Lung (tissue), 12 donors: ENCODE measurements around the gene ABHD5. TPM values are rescaled to one million over a fixed set of nuclear protein-coding genes. Genes with fewer than 3 reads are reported as not detected.

Source experiments
- ATAC-seq: fragments of 200-7000 bp; cut with Tn5 transposase; one replicate; pipeline ENCODE4 v1.9.1; 2020; ENCODE audit warnings: moderate number of reproducible peaks; ENCODE audit not compliant: insufficient read depth, low FRiP score
- DNase-seq, 3 donors: peaks; one replicate each; pipeline ENCODE4 v3.0.0-alpha.2; 2013 to 2017
- H3K27ac ChIP-seq, 2 donors: one replicate each; pipeline ENCODE4 v1.5.1; 2013; ENCODE audit warnings: mild to moderate bottlenecking in 2 of 2, moderate library complexity in 2 of 2, control low read depth in 1 of 2, inconsistent platforms in 1 of 2, low read depth in 1 of 2, low read length in 1 of 2
- H3K27me3 ChIP-seq, 3 donors: one replicate each; pipeline ENCODE4 v1.5.1; 2013; ENCODE audit warnings: low read length in 2 of 3; ENCODE audit not compliant: control insufficient read depth in 3 of 3, insufficient read depth in 3 of 3
- H3K36me3 ChIP-seq, 4 donors: one replicate each; pipeline ENCODE4 v1.5.1; 2013; ENCODE audit warnings: low read length in 4 of 4, mild to moderate bottlenecking in 1 of 4, moderate library complexity in 1 of 4; ENCODE audit not compliant: control insufficient read depth in 4 of 4, insufficient read depth in 4 of 4
- H3K4me1 ChIP-seq, 5 donors: one replicate each; pipeline ENCODE4 v1.5.1; 2013; ENCODE audit warnings: low read length in 5 of 5, mild to moderate bottlenecking in 2 of 5, moderate library complexity in 1 of 5; ENCODE audit not compliant: control insufficient read depth in 5 of 5, insufficient read depth in 5 of 5
- H3K4me3 ChIP-seq: one replicate; pipeline ENCODE4 v1.5.1; 2013; ENCODE audit warnings: mild to moderate bottlenecking, control low read depth, moderate library complexity
- H3K9ac ChIP-seq, 2 donors: one replicate each; pipeline ENCODE4 v1.5.1; 2013; ENCODE audit warnings: low read length in 2 of 2, control low read depth in 1 of 2; ENCODE audit not compliant: insufficient read depth in 1 of 2
- H3K9me3 ChIP-seq, 4 donors: one replicate each; pipeline ENCODE4 v1.5.1; 2013; ENCODE audit warnings: low read length in 3 of 4, mild to moderate bottlenecking in 1 of 4, moderate library complexity in 1 of 4; ENCODE audit not compliant: control insufficient read depth in 4 of 4, insufficient read depth in 3 of 4
- WGBS, 2 donors: extraction: QIAGEN DNeasy Blood & Tissue Kit; methylation state at CpG; one replicate each; pipeline ENCODE4 v1.1.7; 2013; 5-methylcytosine and 5-hydroxymethylcytosine counted together
- polyA plus RNA-seq, 2 donors: library from polyadenylated mRNA; stranded (reverse); fragments of 200-250 nt; gene quantifications; one replicate each; pipeline ENCODE4 v1.2.1, GENCODE V29; 2013
- total RNA-seq, 2 donors: library from RNA; depleted of rRNA in 1 of 2; stranded (reverse); fragments of >200 nt in 1 of 2; gene quantifications; one replicate each; pipeline ENCODE4 v1.2.1, GENCODE V29; 2014 to 2021
- TF ChIP-seq, protein P1 (sequence below): IDR thresholded peaks from 2 replicates; pipeline ENCODE4 v1.5.1; 2012; ENCODE audit warnings: mild to moderate bottlenecking; ENCODE audit errors: control extremely low read depth, extremely low read depth
- donor health status: control.
- donor health status: control.
- donor health status: Bipolar disorder and iron deficiency.
- donor health status: healthy.
- donor health status: DM: yes; HTN: yes; CAD: no.

ABHD5 gene
- total and polyA plus RNA-seq, 4 donors = 18.3 to 31.4 (median 30.9) TPM

DNA sequence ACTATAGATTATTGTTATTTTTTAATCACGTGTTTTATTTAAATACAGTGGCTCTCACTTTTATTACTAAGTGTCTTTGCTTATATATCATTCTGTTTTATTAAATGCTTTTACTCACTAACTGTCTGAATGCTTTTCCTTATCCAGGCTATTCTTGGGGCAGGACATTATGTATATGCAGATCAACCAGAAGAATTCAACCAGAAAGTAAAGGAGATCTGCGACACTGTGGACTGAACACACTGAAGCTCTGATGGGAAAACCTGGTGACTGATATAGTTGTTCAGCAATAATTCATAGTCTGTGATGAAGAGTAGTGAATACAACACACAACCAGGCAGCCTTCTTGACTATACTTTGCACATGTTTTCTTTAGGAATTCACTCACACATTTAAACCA lies 27.6 kb downstream of the ABHD5 start:
- ATAC-seq (no peak), DNase-seq (no peak)
- Histone ChIP-seq H3K27ac (no peak overlapping the region), H3K27me3 (no peaks in the 10 kb centered on the region), H3K9ac (no peak overlapping the region), H3K36me3 (peaks cover 4 to 27% (median 10%) of the 10 kb centered on the region in 4 donors), H3K4me1 (no peaks in the 10 kb centered on the region), H3K9me3 (no peaks in the 10 kb centered on the region), H3K4me3 (no peak overlapping the region)
- 97 to 98% methylated on average over 2 of the region's 2 CpGs for WGBS, 2 donors
- TF ChIP-seq, protein P1, sequence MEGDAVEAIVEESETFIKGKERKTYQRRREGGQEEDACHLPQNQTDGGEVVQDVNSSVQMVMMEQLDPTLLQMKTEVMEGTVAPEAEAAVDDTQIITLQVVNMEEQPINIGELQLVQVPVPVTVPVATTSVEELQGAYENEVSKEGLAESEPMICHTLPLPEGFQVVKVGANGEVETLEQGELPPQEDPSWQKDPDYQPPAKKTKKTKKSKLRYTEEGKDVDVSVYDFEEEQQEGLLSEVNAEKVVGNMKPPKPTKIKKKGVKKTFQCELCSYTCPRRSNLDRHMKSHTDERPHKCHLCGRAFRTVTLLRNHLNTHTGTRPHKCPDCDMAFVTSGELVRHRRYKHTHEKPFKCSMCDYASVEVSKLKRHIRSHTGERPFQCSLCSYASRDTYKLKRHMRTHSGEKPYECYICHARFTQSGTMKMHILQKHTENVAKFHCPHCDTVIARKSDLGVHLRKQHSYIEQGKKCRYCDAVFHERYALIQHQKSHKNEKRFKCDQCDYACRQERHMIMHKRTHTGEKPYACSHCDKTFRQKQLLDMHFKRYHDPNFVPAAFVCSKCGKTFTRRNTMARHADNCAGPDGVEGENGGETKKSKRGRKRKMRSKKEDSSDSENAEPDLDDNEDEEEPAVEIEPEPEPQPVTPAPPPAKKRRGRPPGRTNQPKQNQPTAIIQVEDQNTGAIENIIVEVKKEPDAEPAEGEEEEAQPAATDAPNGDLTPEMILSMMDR = no peak

DNA sequence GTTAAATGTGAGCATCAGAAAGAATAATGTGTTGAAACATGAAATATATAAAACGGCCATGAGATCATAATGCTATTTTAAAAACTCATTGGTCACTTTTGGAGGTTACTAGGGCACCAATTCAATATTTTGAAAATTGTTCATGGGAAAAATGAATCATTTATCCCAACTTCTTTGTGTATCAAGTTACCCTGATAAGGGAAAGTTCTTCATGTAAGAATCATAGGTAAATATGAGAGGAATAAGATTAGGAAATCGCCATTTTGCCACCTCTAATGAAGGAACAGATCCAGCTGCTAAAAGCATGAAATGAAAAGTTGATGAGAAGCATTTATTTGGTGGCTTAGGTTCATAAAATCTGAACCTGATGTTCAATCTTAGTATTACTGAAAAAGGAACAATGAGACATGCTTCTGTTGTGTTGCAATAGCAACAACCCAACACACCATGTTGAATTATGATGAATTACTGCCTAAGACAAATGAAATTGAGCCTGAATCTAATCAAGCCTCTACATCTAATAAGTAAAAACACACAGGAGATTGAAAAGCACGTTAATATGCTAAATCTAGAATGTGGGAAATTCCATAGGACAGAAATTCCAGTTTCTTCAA lies 32.5 kb downstream of the ABHD5 start:
- Histone ChIP-seq H3K9ac (no peak overlapping the region), H3K27ac (no peak overlapping the region), H3K4me1 (no peaks in the 10 kb centered on the region), H3K27me3 (no peaks in the 10 kb centered on the region), H3K4me3 (no peak overlapping the region), H3K9me3 (no peaks in the 10 kb centered on the region), H3K36me3 (peaks cover 3 to 10% (median 4%) of the 10 kb centered on the region in 4 donors)
- 80 to 89% methylated on average over 3 of the region's 3 CpGs for WGBS, 2 donors
- ATAC-seq (no peak), DNase-seq (no peak)
- TF ChIP-seq, protein P1 = no peak

DNA sequence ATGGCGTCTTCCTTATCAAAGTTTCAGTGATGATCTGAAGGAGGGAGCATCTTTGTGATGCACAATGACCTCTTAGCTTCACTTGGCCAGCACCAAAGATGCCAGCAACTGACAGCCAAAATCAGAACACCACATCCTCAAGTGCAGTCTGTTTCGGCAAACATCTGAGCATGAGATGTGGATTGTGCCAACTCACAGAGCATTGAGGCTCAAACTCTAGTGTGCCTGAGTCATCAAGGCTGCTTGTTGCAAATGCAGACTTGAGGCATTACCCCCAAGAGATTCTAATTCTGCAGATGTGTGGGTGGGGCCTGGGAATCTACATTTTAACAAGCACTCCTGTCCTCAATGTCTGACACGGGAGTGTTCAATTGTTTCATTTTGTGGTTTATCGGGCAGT lies 35.8 kb downstream of the ABHD5 start:
- Histone ChIP-seq H3K9me3 (no peaks in the 10 kb centered on the region), H3K36me3 (peaks cover 0 to 9% (median 4%) of the 10 kb centered on the region in 4 donors), H3K27me3 (no peaks in the 10 kb centered on the region), H3K27ac (no peak overlapping the region), H3K4me1 (no peaks in the 10 kb centered on the region), H3K4me3 (no peak overlapping the region), H3K9ac (no peak overlapping the region)
- DNase-seq = no peak
- no peak for ATAC-seq
- 90 to 97% methylated on average over 4 of the region's 4 CpGs for WGBS, 2 donors
- TF ChIP-seq, protein P1 = no peak

DNA sequence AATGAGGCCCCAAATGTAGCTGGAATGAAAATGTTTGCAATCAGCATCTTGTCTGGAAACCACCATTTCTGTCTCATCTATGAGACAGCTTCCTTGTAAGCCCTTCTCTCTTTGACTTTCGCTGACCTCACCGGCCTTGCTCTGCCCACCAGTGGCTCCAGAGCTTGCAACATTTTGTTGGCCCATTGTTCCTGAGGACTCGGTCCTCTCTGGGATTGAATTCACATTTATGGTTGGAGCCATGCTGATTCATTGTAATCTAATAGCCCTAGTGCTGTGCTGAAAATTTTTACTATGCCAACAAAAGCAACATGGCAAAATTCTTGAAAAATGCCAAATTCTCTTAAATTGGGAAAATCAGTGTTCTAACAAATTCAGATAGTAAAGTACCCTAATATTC lies 37.2 kb downstream of the ABHD5 start:
- no peak overlapping the region for H3K27ac ChIP-seq
- H3K4me1 ChIP-seq = no peaks in the 10 kb centered on the region
- no peak overlapping the region for H3K9ac ChIP-seq
- no peaks in the 10 kb centered on the region for H3K9me3 ChIP-seq
- peaks cover 0 to 9% (median 3%) of the 10 kb centered on the region in 4 donors for H3K36me3 ChIP-seq
- H3K4me3 ChIP-seq = no peak overlapping the region
- no peak for ATAC-seq
- H3K27me3 ChIP-seq = no peaks in the 10 kb centered on the region
- TF ChIP-seq, protein P1 = no peak
- DNase-seq = no peak
- WGBS, 2 donors = 95% methylated on average over 3 of the region's 3 CpGs
